Left ventricle myocardium inferior (tissue), 1 donor: ENCODE data around the gene CD93. TPM values are rescaled to one million over a fixed set of nuclear protein-coding genes. Genes with fewer than 3 reads are reported as not detected.

Experiments
- DNase-seq: peaks from one replicate; pipeline ENCODE4 v3.0.0-alpha.2; 2020
- H3K27ac ChIP-seq: fragments of 200-600 bp; replicated peaks from 2 replicates; pipeline ENCODE4 v1.8.0; 2021
- H3K27me3 ChIP-seq: fragments of 200-600 bp; 2 replicates; pipeline ENCODE4 v1.8.0; 2021; ENCODE audit warnings: low read depth
- H3K36me3 ChIP-seq: fragments of 200-600 bp; 2 replicates; pipeline ENCODE4 v1.8.0; 2021
- H3K4me1 ChIP-seq: fragments of 200-600 bp; 2 replicates; pipeline ENCODE4 v1.8.0; 2021
- H3K4me3 ChIP-seq: fragments of 200-600 bp; 2 replicates; pipeline ENCODE4 v1.8.0; 2021; ENCODE audit warnings: mild to moderate bottlenecking, moderate library complexity
- H3K9me3 ChIP-seq: fragments of 200-600 bp; replicated peaks from 2 replicates; pipeline ENCODE4 v1.8.0; 2021
- CTCF ChIP-seq: fragments of 200-600 bp; IDR thresholded peaks from 2 replicates; pipeline ENCODE4 v1.8.0; 2021; ENCODE audit warnings: antibody characterized with exemption, mild to moderate bottlenecking, borderline replicate concordance
- intact Hi-C: fragments of 100-400 bp; cut with micrococcal nuclease; formaldehyde crosslinking; loops from one replicate; pipeline ENCODE4 v1.11.0; 2022
- total RNA-seq: library from RNA; stranded (reverse); fragmentation: NEBNext Ultra II Directional; extraction: Animal tissue kit (Norgen Biotek cat#: 25700); gene quantifications from one replicate; pipeline ENCODE4 v1.2.1, GENCODE V29; 2021
- donor health status: DM: no; HTN: yes; CAD: no; lungs with severe emphysema.

CD93 gene
- total RNA-seq, 1 donor from 2014 or later: 35.7 TPM

GRCh38 chr20:23126281-23127061 is 40.3 kb upstream of the CD93 start:
- Histone ChIP-seq H3K4me3 (no peak overlapping the region), H3K9me3 (no peaks in the 10 kb centered on the region), H3K27ac (peak overlapping the region; percentile 48), H3K27me3 (no peaks in the 10 kb centered on the region), H3K4me1 (peaks cover 60% of the 10 kb centered on the region), H3K36me3 (no peaks in the 10 kb centered on the region)
- no peak for TF ChIP-seq CTCF
- no peak for DNase-seq
- intact Hi-C loops: no loop called here

- Histone ChIP-seq H3K27ac (peak overlapping the region; percentile 48), H3K9me3 (no peaks in the 10 kb centered on the region), H3K4me3 (no peak overlapping the region), H3K27me3 (peaks cover 2% of the 10 kb centered on the region), H3K4me1 (peaks cover 57% of the 10 kb centered on the region), H3K36me3 (no peaks in the 10 kb centered on the region)
- no peak for TF ChIP-seq CTCF
- intact Hi-C loops: no loop called here
- DNase-seq: peak; percentile 46
Observed at GRCh38 chr20:23125625-23126191, 39.6 kb upstream of the CD93 start.

GRCh38 chr20:23125159-23125558 is 39.0 kb upstream of the CD93 start:
- DNase-seq: no peak
- no peaks in the 10 kb centered on the region for H3K9me3 ChIP-seq
- no peak for TF ChIP-seq CTCF
- H3K4me1 ChIP-seq: peaks cover 60% of the 10 kb centered on the region
- no peaks in the 10 kb centered on the region for H3K36me3 ChIP-seq
- H3K4me3 ChIP-seq: no peak overlapping the region
- peak overlapping the region; percentile 46 for H3K27ac ChIP-seq
- intact Hi-C loops: no loop called here
- H3K27me3 ChIP-seq: peaks cover 5% of the 10 kb centered on the region

- intact Hi-C loops: no loop called here
- DNase-seq: no peak
- H3K36me3 ChIP-seq: no peaks in the 10 kb centered on the region
- no peak overlapping the region for H3K27ac ChIP-seq
- H3K27me3 ChIP-seq: peaks cover 5% of the 10 kb centered on the region
- no peaks in the 10 kb centered on the region for H3K9me3 ChIP-seq
- H3K4me3 ChIP-seq: no peak overlapping the region
- TF ChIP-seq CTCF: no peak
- peaks cover 60% of the 10 kb centered on the region for H3K4me1 ChIP-seq
Observed at GRCh38 chr20:23123886-23124285, 37.8 kb upstream of the CD93 start.

GRCh38 chr20:23122796-23123655 is 36.9 kb upstream of the CD93 start:
- intact Hi-C loops: no loop called here

More at GRCh38 chr20:23122796-23123655, 36.9 kb upstream of the CD93 start:
- no peaks in the 10 kb centered on the region for H3K36me3 ChIP-seq
- H3K4me3 ChIP-seq: no peak overlapping the region
- peaks cover 5% of the 10 kb centered on the region for H3K27me3 ChIP-seq
- TF ChIP-seq CTCF: no peak
- H3K27ac ChIP-seq: no peak overlapping the region
- no peak for DNase-seq
- H3K9me3 ChIP-seq: no peaks in the 10 kb centered on the region
- peaks cover 58% of the 10 kb centered on the region for H3K4me1 ChIP-seq
